HEK293T (cell line): ENCODE measurements around the gene DPEP2.

Source experiments
- BHLHE40 ChIP-seq: fragments of 450-650 bp; IDR thresholded peaks from 2 replicates; pipeline ENCODE4 v1.6.1; 2016; ENCODE audit warnings: mild to moderate bottlenecking, moderate library complexity, borderline replicate concordance
- CTBP1 ChIP-seq: fragments of 450-650 bp; IDR thresholded peaks from 2 replicates; pipeline ENCODE4 v1.6.1; 2016; ENCODE audit warnings: borderline replicate concordance
- ELF4 ChIP-seq: fragments of 450-650 bp; IDR thresholded peaks from 2 replicates; pipeline ENCODE4 v1.6.1; 2017; ENCODE audit warnings: antibody characterized with exemption
- FOXA1 ChIP-seq: fragments of 450-650 bp; IDR thresholded peaks from 2 replicates; pipeline ENCODE4 v1.6.1; 2016; ENCODE audit warnings: mild to moderate bottlenecking
- FOXM1 ChIP-seq: fragments of 450-650 bp; IDR thresholded peaks from 2 replicates; pipeline ENCODE4 v1.6.1; 2017; ENCODE audit warnings: mild to moderate bottlenecking, borderline replicate concordance
- NFRKB ChIP-seq: fragments of 450-650 bp; IDR thresholded peaks from 2 replicates; pipeline ENCODE4 v1.6.1; 2016; ENCODE audit warnings: mild to moderate bottlenecking, moderate library complexity
- PKNOX1 ChIP-seq: fragments of 450-650 bp; IDR thresholded peaks from 2 replicates; pipeline ENCODE4 v1.6.1; 2016
- SP1 ChIP-seq: fragments of 450-650 bp; IDR thresholded peaks from 2 replicates; pipeline ENCODE4 v1.6.1; 2017
- SUZ12 ChIP-seq: fragments of 450-650 bp; IDR thresholded peaks from 2 replicates; pipeline ENCODE4 v1.6.1; 2016; ENCODE audit warnings: mild to moderate bottlenecking
- TARDBP ChIP-seq: fragments of 450-650 bp; IDR thresholded peaks from 2 replicates; pipeline ENCODE4 v1.6.1; 2016
- ZNF384 ChIP-seq: fragments of 450-650 bp; IDR thresholded peaks from 2 replicates; pipeline ENCODE4 v1.6.1; 2016

- TF ChIP-seq TARDBP (no peak), PKNOX1 (no peak), SP1 (no peak), ZNF384 (no peak), BHLHE40 (no peak), FOXM1 (no peak), SUZ12 (no peak), CTBP1 (no peak), FOXA1 (no peak), ELF4 (no peak), NFRKB (no peak)
Measured at GRCh38 chr16:67964477-67965131, 34.7 kb downstream of the DPEP2 start.
